IPS DF 6.9 (cell line): ENCODE measurements around the gene C2CD3.
"Not testable (repeated sequence)": the region's sequence is repeated elsewhere in the genome, so short reads cannot be mapped to it uniquely, and the experiment has no call there.

Experiments
- DNase-seq: peaks from one replicate; pipeline ENCODE4 v3.0.0-alpha.2; 2013; ENCODE audit warnings: low read depth, low spot score
- H3K27ac ChIP-seq: one replicate; pipeline ENCODE4 v1.5.1; 2013; ENCODE audit warnings: low read length, control low read depth
- H3K27me3 ChIP-seq: 2 replicates; pipeline ENCODE4 v1.6.1; 2013; ENCODE audit warnings: mild to moderate bottlenecking, low read length; ENCODE audit not compliant: control insufficient read depth, insufficient read depth
- H3K36me3 ChIP-seq: 2 replicates; pipeline ENCODE4 v1.6.1; 2013; ENCODE audit warnings: low read length; ENCODE audit not compliant: control insufficient read depth, insufficient read depth
- H3K4me1 ChIP-seq: 2 replicates; pipeline ENCODE4 v1.6.1; 2013; ENCODE audit warnings: low read length; ENCODE audit not compliant: control insufficient read depth, insufficient read depth
- H3K4me3 ChIP-seq: 2 replicates; pipeline ENCODE4 v1.5.1; 2013; ENCODE audit warnings: mild to moderate bottlenecking, low read length
- H3K9me3 ChIP-seq: 2 replicates; pipeline ENCODE4 v1.6.1; 2013; ENCODE audit warnings: low read length, inconsistent platforms; ENCODE audit not compliant: control insufficient read depth, insufficient read depth
- WGBS: extraction: QIAGEN DNeasy Blood & Tissue Kit; methylation state at CpG from one replicate; pipeline ENCODE4 v1.1.7; 2013; ENCODE audit warnings: mixed read lengths, missing lambda C conversion rate; ENCODE audit not compliant: insufficient read length, insufficient coverage; 5-methylcytosine and 5-hydroxymethylcytosine counted together

C2CD3 gene

DNA sequence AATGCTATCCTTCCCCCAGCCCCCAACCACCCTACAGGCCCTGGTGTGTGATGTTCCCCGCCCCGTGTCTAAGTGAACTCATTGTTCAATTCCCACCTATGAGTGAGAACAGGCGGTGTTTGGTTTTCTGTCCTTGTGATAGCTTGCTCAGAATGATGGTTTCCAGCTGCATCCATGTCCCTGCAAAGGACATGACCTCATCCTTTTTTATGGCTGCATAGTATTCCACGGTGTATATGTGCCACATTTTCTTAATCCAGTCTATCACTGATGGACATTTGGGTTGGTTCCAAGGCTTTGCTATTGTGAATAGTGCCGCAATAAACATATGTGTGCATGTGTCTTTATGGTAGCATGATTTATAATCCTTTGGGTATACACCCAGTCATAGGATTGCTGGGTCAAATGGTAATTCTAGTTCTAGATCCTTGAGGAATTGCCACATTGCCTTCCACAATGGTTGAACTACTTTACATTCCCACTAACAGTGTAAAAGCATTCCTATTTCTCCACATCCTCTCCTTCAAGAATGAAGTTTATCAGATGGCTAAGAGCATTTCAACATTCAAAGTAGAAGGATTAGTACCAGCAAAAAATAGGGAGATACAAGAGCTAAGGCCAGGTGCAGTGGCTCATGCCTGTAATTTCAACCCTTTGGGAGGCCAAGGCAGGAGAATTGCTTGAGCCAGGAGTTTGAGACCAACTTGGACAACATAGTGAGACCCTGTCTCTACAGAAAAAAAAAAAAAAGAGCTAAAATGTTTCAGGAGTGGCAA lies 50.4 kb downstream of the C2CD3 start:
- H3K27ac ChIP-seq, H3K4me1 ChIP-seq, H3K27me3 ChIP-seq, H3K36me3 ChIP-seq, DNase-seq, H3K9me3 ChIP-seq, H3K4me3 ChIP-seq: not testable (repeated sequence)
- no CpG with 5 or more reads among the region's 5 CpGs for WGBS

DNA sequence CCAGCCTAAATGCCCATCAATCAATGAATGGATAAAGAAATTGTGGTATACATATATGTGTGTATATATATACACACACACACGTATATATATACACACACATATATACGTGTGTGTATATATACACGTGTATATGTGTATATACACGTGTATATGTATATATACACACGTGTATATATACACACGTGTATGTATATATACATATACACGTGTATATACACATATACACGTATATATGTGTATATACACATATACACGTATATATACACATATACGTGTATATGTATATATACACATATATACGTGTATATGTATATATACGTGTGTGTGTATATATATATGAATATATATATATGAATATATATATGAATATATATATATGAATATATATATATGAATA lies 54.1 kb downstream of the C2CD3 start:
- WGBS = no CpG with 5 or more reads among the region's 12 CpGs
- H3K4me1 ChIP-seq = no peaks in the 10 kb centered on the region
- no peak for DNase-seq
- H3K36me3 ChIP-seq = no peaks in the 10 kb centered on the region; the same call in 1 of the 2 replicates
- H3K9me3 ChIP-seq = no peaks in the 10 kb centered on the region
- H3K4me3 ChIP-seq = no peak overlapping the region
- no peak overlapping the region for H3K27ac ChIP-seq
- H3K27me3 ChIP-seq = no peaks in the 10 kb centered on the region

DNA sequence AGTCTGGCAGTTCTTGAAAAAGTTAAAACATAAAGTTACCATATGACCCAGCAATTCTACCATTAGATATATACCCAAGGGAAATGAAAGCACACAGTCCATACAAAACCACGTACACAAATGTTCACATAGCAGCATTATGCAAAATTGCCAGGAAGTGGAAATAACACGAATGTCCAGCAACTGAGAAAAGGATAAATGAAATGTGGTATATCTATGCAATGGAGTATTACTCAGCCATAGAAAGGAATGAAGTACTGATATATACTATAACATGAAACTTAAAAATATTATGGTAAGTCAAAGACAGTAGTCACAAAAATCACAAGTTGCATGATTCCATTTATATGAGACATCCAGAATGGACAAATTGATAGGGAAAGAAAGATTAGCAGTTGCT lies 57.9 kb downstream of the C2CD3 start:
- WGBS = no CpG with 5 or more reads among the region's 2 CpGs
- Histone ChIP-seq H3K4me3 (no peak overlapping the region), H3K27me3 (no peaks in the 10 kb centered on the region), H3K27ac (no peak overlapping the region), H3K9me3 (no peaks in the 10 kb centered on the region), H3K4me1 (no peaks in the 10 kb centered on the region), H3K36me3 (no peaks in the 10 kb centered on the region; the same call in 1 of the 2 replicates)
- DNase-seq = no peak

DNA sequence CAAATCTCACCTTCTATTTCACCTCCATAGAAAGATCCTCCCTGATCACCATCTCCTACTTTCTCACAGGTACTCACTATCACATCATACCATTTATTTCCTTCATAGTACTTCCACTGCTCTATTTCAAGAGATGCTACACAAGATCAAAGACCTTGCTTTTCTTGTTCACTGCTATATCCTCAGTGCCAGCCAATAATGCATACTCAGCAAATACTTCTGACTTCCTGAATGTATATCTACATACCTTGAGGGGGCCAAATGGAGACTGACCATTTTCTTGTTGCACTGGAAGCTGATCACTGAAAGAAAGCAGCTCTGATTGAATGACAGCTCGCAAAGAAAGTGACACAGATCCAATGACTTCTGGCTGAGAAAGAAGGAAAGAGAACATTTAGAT lies 64.7 kb downstream of the C2CD3 start:
- Histone ChIP-seq H3K27me3 (no peaks in the 10 kb centered on the region), H3K4me3 (no peak overlapping the region), H3K27ac (no peak overlapping the region), H3K9me3 (no peaks in the 10 kb centered on the region), H3K4me1 (no peaks in the 10 kb centered on the region), H3K36me3 (0 out of 2 replicates have a peak, but pooled peaks cover 5% of the 10 kb centered on the region)
- no CpG with 5 or more reads among the region's 1 CpG for WGBS
- no peak for DNase-seq

DNA sequence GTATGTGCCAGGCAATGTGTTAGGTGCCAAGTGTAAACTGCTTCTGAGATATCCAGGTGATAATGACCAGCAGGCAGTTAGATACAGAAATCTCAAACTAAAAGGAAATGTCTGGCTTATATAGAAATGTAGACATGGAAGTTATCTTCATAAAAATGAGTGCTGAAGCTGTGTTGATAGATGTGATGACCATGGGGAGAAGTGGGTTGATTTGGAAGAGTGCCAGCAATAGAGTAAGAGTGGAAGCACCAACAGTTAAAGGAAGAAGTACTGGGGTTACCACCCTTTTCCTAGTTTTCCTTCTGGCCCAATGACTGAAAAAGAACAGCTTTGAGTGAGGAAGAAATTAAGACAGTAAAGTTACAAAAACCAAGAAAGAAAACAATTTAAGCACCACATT lies 68.5 kb downstream of the C2CD3 start:
- Histone ChIP-seq H3K4me3 (no peak overlapping the region), H3K27me3 (no peaks in the 10 kb centered on the region), H3K36me3 (0 out of 2 replicates have a peak, but pooled peaks cover 5% of the 10 kb centered on the region), H3K4me1 (no peaks in the 10 kb centered on the region), H3K27ac (no peak overlapping the region), H3K9me3 (no peaks in the 10 kb centered on the region)
- no peak for DNase-seq

DNA sequence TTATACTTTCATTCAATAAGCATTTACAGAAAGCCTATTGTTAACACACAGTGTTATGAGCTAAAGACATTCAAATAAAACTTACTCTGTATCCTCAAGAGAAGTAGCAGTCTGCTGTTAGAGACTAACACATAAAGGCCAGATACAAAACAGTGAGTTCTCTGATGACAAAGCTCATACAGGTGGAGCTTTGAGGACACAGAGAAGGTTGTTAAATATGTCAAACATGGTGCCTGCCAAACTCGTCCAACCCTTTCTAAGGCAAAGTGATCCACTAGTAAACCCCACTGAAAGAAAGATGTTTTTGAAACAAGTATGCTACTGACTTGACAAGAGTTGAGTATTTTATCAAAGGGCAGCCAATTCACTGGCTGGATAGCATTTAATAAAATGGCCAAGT lies 70.1 kb downstream of the C2CD3 start:
- Histone ChIP-seq H3K27ac (no peak overlapping the region), H3K4me3 (no peak overlapping the region), H3K9me3 (no peaks in the 10 kb centered on the region), H3K36me3 (0 out of 2 replicates have a peak, but pooled peaks cover 4% of the 10 kb centered on the region), H3K27me3 (no peaks in the 10 kb centered on the region), H3K4me1 (no peaks in the 10 kb centered on the region)
- no CpG with 5 or more reads among the region's 1 CpG for WGBS
- no peak for DNase-seq

DNA sequence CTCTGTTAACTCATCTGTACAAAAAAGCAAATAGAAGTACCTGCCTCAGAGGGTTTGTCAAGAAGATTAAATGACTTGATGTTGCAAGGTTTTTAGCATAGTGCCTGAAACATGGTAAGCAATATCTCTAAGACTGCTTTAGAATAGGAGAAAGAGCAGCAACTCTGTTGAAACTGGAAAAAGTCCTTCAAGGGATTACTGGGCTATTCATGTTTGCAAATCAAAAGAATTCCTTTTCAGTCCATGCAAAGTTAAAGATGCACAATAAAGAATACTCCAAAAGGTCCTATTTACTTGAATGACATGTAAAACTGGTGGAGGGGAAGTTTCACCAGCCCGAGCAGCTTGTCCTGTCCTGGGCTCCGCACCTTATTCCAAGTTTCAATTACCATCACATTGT lies 70.6 kb downstream of the C2CD3 start:
- no peaks in the 10 kb centered on the region for H3K9me3 ChIP-seq
- no peaks in the 10 kb centered on the region for H3K4me1 ChIP-seq
- no peaks in the 10 kb centered on the region for H3K27me3 ChIP-seq
- 0 out of 2 replicates have a peak, but pooled peaks cover 2% of the 10 kb centered on the region for H3K36me3 ChIP-seq
- DNase-seq = no peak
- H3K4me3 ChIP-seq = no peak overlapping the region
- WGBS = no CpG with 5 or more reads among the region's 2 CpGs
- no peak overlapping the region for H3K27ac ChIP-seq

DNA sequence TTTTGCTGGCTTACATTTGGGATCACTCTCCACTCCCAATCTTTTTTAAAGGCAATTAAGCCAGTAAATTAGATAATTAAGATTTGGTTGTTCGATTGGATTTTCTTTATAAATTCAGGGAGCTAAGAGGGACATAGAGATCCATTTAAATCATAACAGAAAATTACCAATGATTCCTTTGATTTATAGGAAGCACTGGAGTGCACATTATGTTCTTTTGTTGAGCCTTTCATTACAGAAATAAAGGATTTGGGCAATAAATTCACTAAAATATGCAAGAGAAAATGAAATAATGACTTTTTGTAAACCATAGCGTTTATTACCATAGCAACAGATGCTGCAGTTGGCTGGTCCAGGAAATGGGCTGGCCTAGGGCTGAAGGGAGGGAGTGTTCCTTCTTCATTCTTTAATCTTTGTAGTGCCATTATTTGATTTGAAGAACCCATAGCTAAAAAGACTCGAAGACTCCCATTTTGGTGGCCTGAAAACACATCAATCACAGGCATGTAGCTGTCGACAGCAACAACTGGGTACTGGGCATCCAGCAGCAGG lies 73.0 kb downstream of the C2CD3 start:
- no peaks in the 10 kb centered on the region for H3K27me3 ChIP-seq
- WGBS = no CpG with 5 or more reads among the region's 4 CpGs
- H3K4me3 ChIP-seq = no peak overlapping the region
- H3K27ac ChIP-seq = no peak overlapping the region
- no peaks in the 10 kb centered on the region for H3K9me3 ChIP-seq
- no peak for DNase-seq
- H3K36me3 ChIP-seq = peaks cover 3% of the 10 kb centered on the region; the same call in 1 of the 2 replicates
- H3K4me1 ChIP-seq = no peaks in the 10 kb centered on the region

DNA sequence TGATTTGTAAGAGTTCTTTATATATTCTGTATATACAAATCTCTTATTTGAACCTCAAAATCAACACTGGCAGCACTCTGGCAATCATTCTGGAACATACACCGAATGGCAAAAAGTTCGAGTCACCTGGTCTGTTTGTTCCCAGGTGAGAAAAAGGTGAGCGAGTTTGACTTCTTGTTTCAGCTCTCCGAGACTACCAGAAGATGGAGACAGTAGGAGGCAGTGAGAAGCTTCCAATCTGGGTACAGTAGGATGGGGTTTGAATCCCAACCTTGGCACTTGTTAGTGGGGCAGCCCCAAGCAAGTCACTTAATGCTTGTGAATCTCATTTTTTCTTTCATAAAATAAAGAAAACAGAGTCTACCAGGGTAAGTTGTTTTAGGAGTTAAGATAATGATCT lies 76.4 kb downstream of the C2CD3 start:
- H3K4me3 ChIP-seq = no peak overlapping the region
- H3K27ac ChIP-seq = no peak overlapping the region
- H3K9me3 ChIP-seq = no peaks in the 10 kb centered on the region
- no peaks in the 10 kb centered on the region for H3K4me1 ChIP-seq
- H3K27me3 ChIP-seq = no peaks in the 10 kb centered on the region
- peaks cover 12% of the 10 kb centered on the region; the same call in 1 of the 2 replicates for H3K36me3 ChIP-seq
- WGBS = no CpG with 5 or more reads among the region's 4 CpGs
- DNase-seq = no peak

DNA sequence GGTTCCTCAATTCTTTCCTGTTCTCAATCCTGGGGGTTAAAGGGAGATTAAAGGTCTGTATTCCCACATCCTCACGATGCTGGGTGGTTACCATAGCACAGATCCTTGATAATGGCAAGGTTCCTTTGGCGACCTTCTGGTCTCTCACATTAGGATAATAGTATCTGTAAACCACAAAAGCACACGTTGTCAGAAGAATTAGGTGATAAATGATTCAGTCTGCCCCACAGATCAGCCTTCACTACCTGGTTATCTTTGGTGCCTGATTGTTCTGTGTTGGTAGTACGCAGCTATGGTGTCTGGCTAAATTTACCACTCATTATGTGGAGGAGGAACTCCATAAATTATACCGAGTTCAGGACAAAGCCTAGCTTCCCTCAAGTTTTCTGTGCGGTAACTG lies 78.4 kb downstream of the C2CD3 start:
- Histone ChIP-seq H3K4me1 (no peaks in the 10 kb centered on the region), H3K27ac (no peak overlapping the region), H3K9me3 (no peaks in the 10 kb centered on the region), H3K4me3 (no peak overlapping the region), H3K36me3 (peaks cover 12% of the 10 kb centered on the region; the same call in 1 of the 2 replicates), H3K27me3 (no peaks in the 10 kb centered on the region)
- no CpG with 5 or more reads among the region's 6 CpGs for WGBS
- DNase-seq = no peak

DNA sequence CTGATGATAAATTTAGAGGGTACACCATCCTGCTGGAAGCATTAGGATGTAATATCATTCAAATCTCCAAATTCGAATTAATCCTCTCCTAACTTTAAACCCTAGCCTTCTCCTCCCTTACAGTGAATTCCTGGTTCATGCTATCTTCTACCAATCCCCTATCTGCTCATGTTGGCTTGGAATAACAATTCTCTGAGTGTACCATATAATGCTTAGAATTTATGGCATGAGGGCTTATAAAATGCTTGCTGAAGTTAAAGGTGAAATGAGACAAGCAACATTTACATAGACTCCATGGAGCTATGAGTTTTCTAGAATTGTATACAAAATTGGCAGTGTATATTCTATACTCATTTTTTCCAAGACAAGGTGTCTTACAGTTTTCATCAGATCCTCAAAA lies 79.3 kb downstream of the C2CD3 start:
- Histone ChIP-seq H3K9me3 (no peaks in the 10 kb centered on the region), H3K36me3 (peaks cover 12% of the 10 kb centered on the region; the same call in 1 of the 2 replicates), H3K27ac (no peak overlapping the region), H3K27me3 (no peaks in the 10 kb centered on the region), H3K4me1 (no peaks in the 10 kb centered on the region), H3K4me3 (no peak overlapping the region)
- WGBS = 100% methylated on average over 1 of the region's 1 CpG
- DNase-seq = no peak
